OCI-LY3 (cell line): Measurements from ENCODE around the gene HOTAIR.

ENCODE experiments used
- CTCF ChIP-seq: fragments of 200-600, 300-600 bp; sonication (generic); IDR thresholded peaks from 2 replicates; pipeline ENCODE4 v1.5.1; 2014; ENCODE audit warnings: antibody characterized with exemption, low read length, low read depth
- EZH2phosphoT487 ChIP-seq: fragments of 200-600 bp; shearing (Covaris generic); IDR thresholded peaks from 2 replicates; pipeline ENCODE4 v1.6.1; 2018; ENCODE audit warnings: antibody characterized with exemption, mixed run types, low read depth

DNA sequence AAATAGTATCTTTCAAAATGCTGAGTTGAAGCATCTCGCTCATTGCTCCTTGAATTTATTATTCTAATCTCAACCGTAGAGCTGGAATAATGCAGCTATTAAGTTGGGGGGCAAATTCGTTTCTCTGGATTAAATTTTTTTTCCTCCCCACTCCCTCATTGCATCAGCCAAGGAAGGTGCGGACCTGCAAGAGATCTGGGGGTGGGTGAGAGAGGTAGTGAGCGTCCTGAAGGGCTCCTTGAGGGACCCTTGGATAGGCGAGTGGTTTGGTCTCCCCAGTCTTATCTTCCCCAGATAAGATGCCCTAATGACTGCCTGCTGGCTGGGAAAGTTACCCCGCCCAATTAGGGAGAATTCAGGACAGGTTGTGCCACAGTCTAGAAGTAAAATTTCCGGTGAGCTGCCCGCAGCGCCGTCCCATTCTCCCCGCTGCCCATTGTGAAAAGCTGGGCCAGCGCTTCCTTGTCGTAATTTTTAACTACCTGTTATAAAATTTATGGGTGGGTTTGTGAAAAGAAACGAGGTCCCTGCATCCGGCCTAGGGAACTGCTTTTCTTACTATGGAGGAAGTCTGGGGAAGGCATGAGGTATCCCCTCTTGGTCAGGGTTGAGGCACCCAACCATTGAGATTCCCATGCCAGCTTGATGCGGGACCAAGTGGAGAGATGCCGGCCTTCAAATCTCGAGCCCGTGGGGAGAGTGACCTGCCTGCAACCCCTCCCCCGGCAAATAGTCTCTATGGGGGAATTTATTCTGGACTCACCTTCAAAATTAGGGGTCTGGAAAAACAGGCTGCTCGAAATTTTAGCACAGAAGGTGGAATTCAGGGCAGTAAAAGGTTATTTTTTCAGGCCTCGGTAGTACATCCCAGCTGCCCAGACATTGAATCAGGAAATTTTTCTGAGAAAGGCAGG, 40.5 kb upstream of the HOTAIR start:
- TF ChIP-seq CTCF (no peak), EZH2phosphoT487 (no peak)
